Neuronal stem cell (in vitro differentiated cells): ENCODE data around the gene DUOX2.

Source experiments
- DNase-seq: peaks from one replicate; pipeline ENCODE4 v3.0.0-alpha.2; 2013; ENCODE audit warnings: low spot score
- H2AFZ ChIP-seq: one replicate; pipeline ENCODE4 v1.6.1; 2013; ENCODE audit warnings: mild to moderate bottlenecking, low read length, inconsistent platforms
- H2AK5ac ChIP-seq: 2 replicates; pipeline ENCODE4 v1.6.1; 2013; ENCODE audit warnings: low read depth, mild to moderate bottlenecking, inconsistent platforms, low read length, moderate library complexity, mixed read lengths
- H2BK120ac ChIP-seq: 2 replicates; pipeline ENCODE4 v1.6.1; 2013; ENCODE audit warnings: low read depth, mild to moderate bottlenecking, inconsistent platforms, low read length, moderate library complexity, mixed read lengths
- H2BK12ac ChIP-seq: one replicate; pipeline ENCODE4 v1.6.1; 2013; ENCODE audit warnings: low read length, inconsistent platforms
- H2BK15ac ChIP-seq: 2 replicates; pipeline ENCODE4 v1.6.1; 2013; ENCODE audit warnings: mild to moderate bottlenecking, low read length, inconsistent platforms, mixed read lengths
- H2BK5ac ChIP-seq: one replicate; pipeline ENCODE4 v1.6.1; 2013; ENCODE audit warnings: inconsistent platforms, mild to moderate bottlenecking, low read length, moderate library complexity
- H3K14ac ChIP-seq: one replicate; pipeline ENCODE4 v1.6.1; 2013; ENCODE audit warnings: low read length, inconsistent platforms
- H3K18ac ChIP-seq: 2 replicates; pipeline ENCODE4 v1.6.1; 2013; ENCODE audit warnings: low read length, inconsistent platforms
- H3K23ac ChIP-seq: 2 replicates; pipeline ENCODE4 v1.6.1; 2013; ENCODE audit warnings: low read depth, mild to moderate bottlenecking, mixed read lengths, low read length, inconsistent platforms; ENCODE audit not compliant: poor library complexity
- H3K27ac ChIP-seq: replicated peaks from 3 replicates; pipeline ENCODE4 v1.5.1; 2013; ENCODE audit warnings: low read length, inconsistent platforms
- H3K27me3 ChIP-seq, 3 experiments: 2 replicates each; pipeline ENCODE4 v1.6.1; 2013; ENCODE audit warnings: low read length in 3 of 3, mild to moderate bottlenecking in 2 of 3, inconsistent platforms in 1 of 3, low read depth in 1 of 3, mixed read lengths in 1 of 3, moderate library complexity in 1 of 3; ENCODE audit not compliant: control insufficient read depth in 3 of 3, insufficient read depth in 3 of 3
- H3K36me3 ChIP-seq, 2 donors: replicated peaks in 1 of 2; 2 replicates each; pipeline ENCODE4 v1.6.1; 2013; ENCODE audit warnings: low read length in 2 of 2; ENCODE audit not compliant: control insufficient read depth in 2 of 2, insufficient read depth in 2 of 2
- H3K4ac ChIP-seq: 2 replicates; pipeline ENCODE4 v1.6.1; 2013; ENCODE audit warnings: inconsistent platforms, mild to moderate bottlenecking, low read length, moderate library complexity
- H3K4me1 ChIP-seq, 2 donors: 1 replicate in 1 of 2; 2 replicates in 1 of 2; pipeline ENCODE4 v1.6.1; 2013; ENCODE audit warnings: low read length in 2 of 2, low read depth in 1 of 2; ENCODE audit not compliant: control insufficient read depth in 2 of 2, insufficient read depth in 1 of 2
- H3K4me2 ChIP-seq: one replicate; pipeline ENCODE4 v1.6.1; 2013; ENCODE audit warnings: mild to moderate bottlenecking, low read length, inconsistent platforms; ENCODE audit not compliant: insufficient read depth, poor library complexity, severe bottlenecking
- H3K4me3 ChIP-seq, 2 donors: 2 replicates each; pipeline ENCODE4 v1.5.1; 2013; ENCODE audit warnings: low read length in 2 of 2, mild to moderate bottlenecking in 2 of 2, inconsistent platforms in 1 of 2, moderate library complexity in 1 of 2
- H3K79me1 ChIP-seq: one replicate; pipeline ENCODE4 v1.6.1; 2013; ENCODE audit warnings: low read depth, mild to moderate bottlenecking, inconsistent platforms, low read length, moderate library complexity
- H3K9ac ChIP-seq: one replicate; pipeline ENCODE4 v1.6.1; 2013; ENCODE audit warnings: mild to moderate bottlenecking, low read depth, low read length, inconsistent platforms; ENCODE audit not compliant: poor library complexity
- H3K9me3 ChIP-seq, 2 donors: replicated peaks in 1 of 2; 2 replicates each; pipeline versions ENCODE3 to v1.6.1; 2013; ENCODE audit warnings: low read length in 2 of 2, mild to moderate bottlenecking in 2 of 2, inconsistent platforms in 1 of 2, low read depth in 1 of 2, mixed read lengths in 1 of 2, moderate library complexity in 1 of 2; ENCODE audit not compliant: control insufficient read depth in 2 of 2, insufficient read depth in 1 of 2
- H4K8ac ChIP-seq: one replicate; pipeline ENCODE4 v1.6.1; 2013; ENCODE audit warnings: low read depth, mild to moderate bottlenecking, inconsistent platforms, low read length, moderate library complexity
- H4K91ac ChIP-seq: one replicate; pipeline ENCODE4 v1.6.1; 2013; ENCODE audit warnings: low read length, low read depth, mild to moderate bottlenecking, inconsistent platforms; ENCODE audit not compliant: poor library complexity
- WGBS, 2 donors: extraction: QIAGEN DNeasy Blood & Tissue Kit; methylation state at CpG; one replicate each; pipeline ENCODE4 v1.1.7; 2013; ENCODE audit warnings: missing lambda C conversion rate in 2 of 2, mixed read lengths in 1 of 2; ENCODE audit not compliant: insufficient read length in 2 of 2, insufficient replicate concordance in 1 of 2; ENCODE audit errors: extremely low coverage in 2 of 2; 5-methylcytosine and 5-hydroxymethylcytosine counted together

The DUOX2 gene

DNA sequence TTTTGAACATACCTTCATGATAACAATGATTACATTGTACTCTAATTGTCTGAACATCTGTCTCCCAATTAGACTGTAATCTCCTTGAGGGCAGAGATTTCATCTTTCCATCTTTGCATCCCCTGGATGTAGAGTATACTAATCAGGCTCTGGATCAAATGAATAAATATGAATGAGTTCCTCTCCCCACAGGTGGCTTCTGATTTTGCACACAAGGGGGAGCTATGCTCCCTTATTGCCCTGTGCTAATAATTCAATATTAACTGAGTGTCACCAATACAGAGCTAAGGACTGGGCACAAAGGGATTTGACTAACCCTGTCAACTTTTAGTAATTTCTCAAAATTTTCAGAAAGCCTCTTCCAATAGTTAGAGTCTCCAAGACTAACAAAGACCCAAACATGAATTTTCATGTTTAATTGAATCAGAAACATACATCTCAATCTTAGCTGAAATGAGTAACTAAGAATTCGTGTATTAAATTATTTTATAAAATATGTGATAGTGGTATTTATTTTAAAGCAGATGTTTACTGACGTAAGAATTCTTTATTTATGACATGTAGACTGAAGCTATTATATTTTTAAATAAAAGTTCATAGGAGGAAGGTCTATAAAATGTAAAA is 12.7 kb upstream of the DUOX2 start:
- Histone ChIP-seq H3K9me3 (peaks cover 0 to 1% of the 10 kb centered on the region in 2 donors), H3K4me1 (no peaks in the 10 kb centered on the region), H3K36me3 (no peaks in the 10 kb centered on the region), H2AFZ (no peak overlapping the region), H3K4ac (no peak overlapping the region), H4K8ac (no peak overlapping the region), H3K4me3 (no peak overlapping the region), H2AK5ac (no peak overlapping the region), H2BK5ac (no peak overlapping the region), H3K23ac (no peak overlapping the region), H3K4me2 (no peak overlapping the region), H3K18ac (no peak overlapping the region), H3K27me3 (peaks cover 20 to 87% (median 72%) of the 10 kb centered on the region in 3 experiments), H2BK15ac (no peak overlapping the region), H2BK12ac (no peak overlapping the region), H3K79me1 (no peaks in the 10 kb centered on the region), H4K91ac (no peak overlapping the region), H2BK120ac (no peak overlapping the region), H3K14ac (no peak overlapping the region), H3K9ac (no peak overlapping the region), H3K27ac (no peak overlapping the region)
- no peak for DNase-seq
- whole genome bisulfite sequencing, 2 donors = 100% methylated on average over 2 of the region's 2 CpGs; no CpG with 5 or more reads in 1 of the 2 donors

DNA sequence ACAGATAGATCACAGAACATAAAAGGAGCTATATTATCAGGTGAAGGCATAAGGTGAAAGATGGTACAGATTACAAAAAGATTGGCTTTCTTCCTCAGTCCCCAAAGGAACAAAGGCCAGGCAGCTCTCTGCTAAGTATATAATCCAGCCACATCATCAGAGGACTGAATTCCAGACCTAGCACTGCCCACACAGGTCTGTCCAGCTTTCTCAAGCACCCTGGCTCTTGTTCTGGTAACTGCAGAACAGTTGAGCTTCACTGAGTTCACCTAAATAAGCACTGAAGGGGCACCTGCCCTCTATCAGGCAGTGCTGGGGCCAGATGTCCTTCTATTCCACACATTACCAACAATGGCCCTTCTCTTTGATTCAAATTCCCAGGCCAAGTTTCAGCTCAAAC is 9.4 kb upstream of the DUOX2 start:
- Histone ChIP-seq H2BK12ac (no peak overlapping the region), H2AFZ (no peak overlapping the region), H2BK5ac (no peak overlapping the region), H3K4ac (no peak overlapping the region), H3K4me1 (no peaks in the 10 kb centered on the region), H4K91ac (no peak overlapping the region), H3K23ac (no peak overlapping the region), H3K79me1 (no peaks in the 10 kb centered on the region), H2AK5ac (no peak overlapping the region), H3K4me2 (no peak overlapping the region), H3K9me3 (no peaks in the 10 kb centered on the region), H3K9ac (no peak overlapping the region), H2BK120ac (no peak overlapping the region), H4K8ac (no peak overlapping the region), H3K27me3 (peaks cover 3 to 80% (median 45%) of the 10 kb centered on the region in 3 experiments), H2BK15ac (no peak overlapping the region), H3K36me3 (no peaks in the 10 kb centered on the region), H3K14ac (no peak overlapping the region), H3K18ac (no peak overlapping the region), H3K4me3 (no peak overlapping the region), H3K27ac (no peak overlapping the region)
- no peak for DNase-seq

DNA sequence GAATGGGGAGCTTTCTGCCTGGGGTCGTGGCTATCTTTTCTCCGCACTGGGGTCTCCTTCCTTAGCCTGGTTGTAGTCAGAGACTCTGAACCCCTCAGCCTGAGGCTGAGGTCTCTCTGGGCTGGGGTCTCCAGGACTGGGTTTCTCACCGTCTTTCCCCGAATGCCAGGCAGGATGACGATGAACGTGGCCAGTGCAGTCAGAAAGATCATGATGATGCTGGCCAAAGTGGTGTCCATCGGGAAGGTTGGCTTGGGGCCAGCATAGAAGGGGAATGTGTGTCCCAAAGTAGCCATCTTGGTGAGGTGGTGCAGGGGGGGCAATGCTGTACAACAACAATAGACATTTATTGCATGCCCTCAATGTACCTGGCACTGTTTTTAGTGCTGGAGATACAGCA is 8.7 kb upstream of the DUOX2 start:
- Histone ChIP-seq H2BK12ac (no peak overlapping the region), H2AFZ (no peak overlapping the region), H4K91ac (no peak overlapping the region), H2BK120ac (no peak overlapping the region), H3K4ac (no peak overlapping the region), H3K79me1 (no peaks in the 10 kb centered on the region), H3K27ac (no peak overlapping the region), H3K14ac (no peak overlapping the region), H2BK5ac (no peak overlapping the region), H3K18ac (no peak overlapping the region), H3K27me3 (peaks cover 0 to 75% (median 40%) of the 10 kb centered on the region in 3 experiments), H2AK5ac (no peak overlapping the region), H3K4me2 (no peak overlapping the region), H3K9me3 (no peaks in the 10 kb centered on the region), H3K4me3 (no peak overlapping the region), H3K9ac (no peak overlapping the region), H3K36me3 (no peaks in the 10 kb centered on the region), H4K8ac (no peak overlapping the region), H2BK15ac (no peak overlapping the region), H3K4me1 (peaks cover 0 to 2% of the 10 kb centered on the region in 2 donors), H3K23ac (peak overlapping the region; percentile 20)
- no peak for DNase-seq
- WGBS, 2 donors = no CpG with 5 or more reads among the region's 7 CpGs

DNA sequence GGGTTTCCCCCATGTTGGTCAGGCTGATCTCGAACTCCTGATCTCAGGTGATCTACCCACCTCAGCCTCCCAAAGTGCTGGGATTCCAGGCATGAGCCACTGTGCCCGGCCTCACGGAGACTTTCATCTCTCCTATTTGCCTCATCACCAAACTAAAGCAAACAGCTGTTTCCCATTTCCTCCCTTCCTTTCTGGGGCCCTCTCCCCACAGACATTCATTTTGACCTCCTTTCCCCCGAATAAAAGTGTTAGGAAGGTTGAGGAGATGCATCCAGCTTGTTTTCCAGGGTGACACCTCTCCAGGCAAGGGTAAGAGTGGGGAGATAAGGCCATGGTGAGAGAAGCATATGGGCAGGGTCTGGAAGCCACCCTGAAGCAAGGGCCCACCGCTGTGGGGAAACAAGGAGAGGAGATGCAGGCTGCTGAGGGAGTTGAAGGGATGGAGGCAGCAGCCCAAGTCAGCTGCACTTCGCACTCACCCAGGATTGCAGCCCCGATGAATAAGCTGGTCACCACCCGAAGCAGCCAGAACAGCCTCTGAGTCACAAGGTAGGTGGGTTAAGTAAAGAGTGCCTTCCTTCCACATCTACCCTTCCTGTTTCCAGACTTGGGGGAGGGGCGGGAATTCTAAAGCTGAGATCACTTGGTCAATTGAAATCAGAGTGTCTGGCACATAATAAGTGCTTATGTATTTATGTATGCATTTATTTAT is 7.9 kb upstream of the DUOX2 start:
- Histone ChIP-seq H3K4me2 (no peak overlapping the region), H3K23ac (no peak overlapping the region), H3K79me1 (no peaks in the 10 kb centered on the region), H3K4me3 (no peak overlapping the region), H4K8ac (no peak overlapping the region), H3K9me3 (no peaks in the 10 kb centered on the region), H3K4me1 (peaks cover 4 to 6% of the 10 kb centered on the region in 2 donors), H3K9ac (no peak overlapping the region), H3K18ac (no peak overlapping the region), H2AFZ (no peak overlapping the region), H3K27ac (no peak overlapping the region), H4K91ac (no peak overlapping the region), H3K14ac (no peak overlapping the region), H3K4ac (no peak overlapping the region), H2AK5ac (no peak overlapping the region), H3K36me3 (no peaks in the 10 kb centered on the region), H2BK12ac (no peak overlapping the region), H2BK15ac (no peak overlapping the region), H2BK5ac (no peak overlapping the region), H3K27me3 (peaks cover 8 to 76% (median 45%) of the 10 kb centered on the region in 3 experiments), H2BK120ac (no peak overlapping the region)
- DNase-seq = no peak
- WGBS, 2 donors = no CpG with 5 or more reads among the region's 9 CpGs
